GM19025 (cell line): ENCODE measurements around the gene GATB.

Experiments
- ATAC-seq: cut with Tn5 transposase; IDR thresholded peaks from one replicate; pipeline ENCODE4 v1.9.1; 2021; ENCODE audit warnings: mild to moderate bottlenecking, low read depth, moderate library complexity; ENCODE audit not compliant: unreplicated experiment

GATB gene

GRCh38 chr4:151624626-151625565 is 135.9 kb downstream of the GATB start:
- ATAC-seq, result no peak
